ENCODE results near the gene PRKN. TPM values are rescaled to one million over a fixed set of nuclear protein-coding genes. Genes with fewer than 3 reads are reported as not detected.

The PRKN gene
- total RNA-seq, 1 donor from 2014 or later, result 1.3 TPM

DNA sequence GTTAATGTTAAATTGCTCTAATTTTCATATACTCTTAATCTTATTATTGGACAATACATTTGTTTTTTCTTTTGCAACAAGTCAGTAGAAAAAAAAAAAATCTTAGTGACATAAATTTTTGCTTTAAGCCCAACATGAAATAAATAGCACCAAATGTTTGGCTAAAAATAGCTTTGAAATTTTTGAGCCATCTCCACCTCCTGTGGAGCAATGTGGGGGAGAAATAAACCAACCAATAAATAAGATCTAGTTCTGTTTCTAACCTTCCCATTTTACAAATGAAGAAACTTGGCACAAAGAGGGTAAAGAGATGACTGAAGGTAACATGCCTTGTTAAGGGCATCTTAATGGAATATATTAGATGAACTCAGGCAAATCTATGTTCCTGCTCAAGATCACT lies 91.4 kb downstream of the PRKN start:
- no peaks in the 10 kb centered on the region for H3K79me2 ChIP-seq (ENCODE audit: insufficient read depth, low read length)
- no peak overlapping the region for H3K4me2 ChIP-seq (ENCODE audit: low read length)
- no peaks in the 10 kb centered on the region for H3K27me3 ChIP-seq (ENCODE audit: insufficient read depth, low read length)
- no peaks in the 10 kb centered on the region for H3K4me1 Mint-ChIP-seq (ENCODE audit: low read depth, unreplicated experiment)
- H3K9me3 ChIP-seq (ENCODE audit: insufficient read depth, low read depth, low read length), result no peaks in the 10 kb centered on the region
- no peak overlapping the region for H3K27ac ChIP-seq (ENCODE audit: low read depth, low read length)
- H3K27ac Mint-ChIP-seq (ENCODE audit: unreplicated experiment), result no peak overlapping the region
- DNase-seq (ENCODE audit: low read depth) (no peak), FAIRE-seq (no peak)
- no peak overlapping the region for H3K4me3 ChIP-seq (ENCODE audit: insufficient read depth, low read depth, low read length)
- H3K36me3 Mint-ChIP-seq (ENCODE audit: low read depth, unreplicated experiment), result no peaks in the 10 kb centered on the region
- H3K27me3 Mint-ChIP-seq (ENCODE audit: low read depth, unreplicated experiment), result no peaks in the 10 kb centered on the region
- no peak overlapping the region for H3K9ac ChIP-seq (ENCODE audit: low read length)
- H3K4me3 Mint-ChIP-seq (ENCODE audit: unreplicated experiment), result no peak overlapping the region
- H3K9me3 Mint-ChIP-seq (ENCODE audit: unreplicated experiment), result no peaks in the 10 kb centered on the region
- TF ChIP-seq, protein P1, sequence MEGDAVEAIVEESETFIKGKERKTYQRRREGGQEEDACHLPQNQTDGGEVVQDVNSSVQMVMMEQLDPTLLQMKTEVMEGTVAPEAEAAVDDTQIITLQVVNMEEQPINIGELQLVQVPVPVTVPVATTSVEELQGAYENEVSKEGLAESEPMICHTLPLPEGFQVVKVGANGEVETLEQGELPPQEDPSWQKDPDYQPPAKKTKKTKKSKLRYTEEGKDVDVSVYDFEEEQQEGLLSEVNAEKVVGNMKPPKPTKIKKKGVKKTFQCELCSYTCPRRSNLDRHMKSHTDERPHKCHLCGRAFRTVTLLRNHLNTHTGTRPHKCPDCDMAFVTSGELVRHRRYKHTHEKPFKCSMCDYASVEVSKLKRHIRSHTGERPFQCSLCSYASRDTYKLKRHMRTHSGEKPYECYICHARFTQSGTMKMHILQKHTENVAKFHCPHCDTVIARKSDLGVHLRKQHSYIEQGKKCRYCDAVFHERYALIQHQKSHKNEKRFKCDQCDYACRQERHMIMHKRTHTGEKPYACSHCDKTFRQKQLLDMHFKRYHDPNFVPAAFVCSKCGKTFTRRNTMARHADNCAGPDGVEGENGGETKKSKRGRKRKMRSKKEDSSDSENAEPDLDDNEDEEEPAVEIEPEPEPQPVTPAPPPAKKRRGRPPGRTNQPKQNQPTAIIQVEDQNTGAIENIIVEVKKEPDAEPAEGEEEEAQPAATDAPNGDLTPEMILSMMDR (IDR thresholded peaks at IDR 0.05; ENCODE audit: insufficient read depth, low read depth, low read length), result no peak
- TF ChIP-seq EZH2 (IDR thresholded peaks at IDR 0.05; ENCODE audit: insufficient read depth, low read length), result no peak
- no peaks in the 10 kb centered on the region for H4K20me1 ChIP-seq (ENCODE audit: insufficient read depth, low read length)
- no peaks in the 10 kb centered on the region for H3K36me3 ChIP-seq (ENCODE audit: insufficient read depth, low read length)
- H3K4me1 ChIP-seq (ENCODE audit: insufficient read depth, low read length), result no peaks in the 10 kb centered on the region
- H2AFZ ChIP-seq (ENCODE audit: low read depth, low read length), result no peak overlapping the region

DNA sequence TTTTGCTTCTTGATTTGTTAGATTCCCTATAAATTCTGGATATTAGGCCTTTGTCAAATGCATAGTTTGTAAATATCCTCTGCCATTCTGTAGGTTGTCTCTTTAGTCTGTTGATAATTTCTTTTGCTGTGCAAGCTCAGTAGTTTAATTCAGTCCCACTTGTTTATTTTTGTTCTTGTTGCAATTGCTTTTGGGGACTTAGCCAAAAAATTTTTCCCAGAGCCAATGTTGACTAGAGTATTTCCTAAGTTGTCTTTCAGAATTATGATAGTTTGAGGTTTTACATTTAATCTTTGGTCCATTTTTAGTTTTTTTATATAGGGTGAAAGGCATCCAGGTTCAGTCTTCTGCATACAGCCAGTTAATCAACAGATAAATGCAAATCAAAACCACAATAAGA lies 96.0 kb downstream of the PRKN start:
- no peak overlapping the region for H3K4me2 ChIP-seq (ENCODE audit: low read length)
- no peak for DNase-seq (ENCODE audit: low read depth)
- no peaks in the 10 kb centered on the region for H3K27me3 ChIP-seq (ENCODE audit: insufficient read depth, low read length)
- no peak overlapping the region for H3K4me3 ChIP-seq (ENCODE audit: insufficient read depth, low read depth, low read length)
- H3K36me3 Mint-ChIP-seq (ENCODE audit: low read depth, unreplicated experiment), result no peaks in the 10 kb centered on the region
- no peaks in the 10 kb centered on the region for H3K9me3 ChIP-seq (ENCODE audit: insufficient read depth, low read depth, low read length)
- no peaks in the 10 kb centered on the region for H3K79me2 ChIP-seq (ENCODE audit: insufficient read depth, low read length)
- TF ChIP-seq, protein P1 (IDR thresholded peaks at IDR 0.05; ENCODE audit: insufficient read depth, low read depth, low read length), result no peak
- no peak for TF ChIP-seq EZH2 (IDR thresholded peaks at IDR 0.05; ENCODE audit: insufficient read depth, low read length)
- no peaks in the 10 kb centered on the region for H3K36me3 ChIP-seq (ENCODE audit: insufficient read depth, low read length)
- H2AFZ ChIP-seq (ENCODE audit: low read depth, low read length), result no peak overlapping the region
- H4K20me1 ChIP-seq (ENCODE audit: insufficient read depth, low read length), result no peaks in the 10 kb centered on the region
- H3K27me3 Mint-ChIP-seq (ENCODE audit: low read depth, unreplicated experiment), result peaks cover 2% of the 10 kb centered on the region
- no peak overlapping the region for H3K27ac ChIP-seq (ENCODE audit: low read depth, low read length)
- H3K4me1 ChIP-seq (ENCODE audit: insufficient read depth, low read length), result no peaks in the 10 kb centered on the region
- H3K27ac Mint-ChIP-seq (ENCODE audit: unreplicated experiment), result no peak overlapping the region
- no peak for FAIRE-seq
- no peak overlapping the region for H3K4me3 Mint-ChIP-seq (ENCODE audit: unreplicated experiment)
- H3K9ac ChIP-seq (ENCODE audit: low read length), result no peak overlapping the region
- peaks cover 2% of the 10 kb centered on the region for H3K9me3 Mint-ChIP-seq (ENCODE audit: unreplicated experiment)
- no peaks in the 10 kb centered on the region for H3K4me1 Mint-ChIP-seq (ENCODE audit: low read depth, unreplicated experiment)

DNA sequence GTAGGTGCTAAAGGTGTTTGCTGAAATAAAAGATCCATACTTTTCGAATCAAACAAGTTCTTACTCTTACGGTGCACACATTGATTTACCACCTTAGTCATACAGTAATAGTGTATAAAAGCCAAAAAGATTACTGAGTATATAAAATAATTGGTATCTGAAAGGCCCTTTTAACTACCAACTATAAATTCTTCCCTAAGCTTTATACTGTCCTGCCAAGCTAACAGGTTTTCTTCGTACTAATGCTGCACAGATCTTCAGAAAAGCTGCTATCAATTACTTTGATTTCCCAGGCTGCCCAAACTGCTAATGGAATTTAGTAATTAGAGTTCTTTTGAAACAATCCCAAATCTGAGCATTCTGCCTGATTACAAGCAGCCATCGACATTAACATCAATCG lies 97.5 kb downstream of the PRKN start:
- TF ChIP-seq, protein P1 (IDR thresholded peaks at IDR 0.05; ENCODE audit: insufficient read depth, low read depth, low read length), result no peak
- no peak for TF ChIP-seq EZH2 (IDR thresholded peaks at IDR 0.05; ENCODE audit: insufficient read depth, low read length)
- H3K4me1 ChIP-seq (ENCODE audit: insufficient read depth, low read length), result no peaks in the 10 kb centered on the region
- no peak for DNase-seq (ENCODE audit: low read depth)
- FAIRE-seq, result no peak
- no peaks in the 10 kb centered on the region for H4K20me1 ChIP-seq (ENCODE audit: insufficient read depth, low read length)
- no peak overlapping the region for H2AFZ ChIP-seq (ENCODE audit: low read depth, low read length)
- Mint-ChIP-seq H3K4me1 (ENCODE audit: low read depth, unreplicated experiment) (no peaks in the 10 kb centered on the region), H3K4me3 (ENCODE audit: unreplicated experiment) (no peak overlapping the region), H3K36me3 (ENCODE audit: low read depth, unreplicated experiment) (no peaks in the 10 kb centered on the region), H3K9me3 (ENCODE audit: unreplicated experiment) (peaks cover 2% of the 10 kb centered on the region), H3K27ac (ENCODE audit: unreplicated experiment) (no peak overlapping the region), H3K27me3 (ENCODE audit: low read depth, unreplicated experiment) (peaks cover 2% of the 10 kb centered on the region)
- no peak overlapping the region for H3K9ac ChIP-seq (ENCODE audit: low read length)
- H3K4me3 ChIP-seq (ENCODE audit: insufficient read depth, low read depth, low read length), result no peak overlapping the region
- H3K27ac ChIP-seq (ENCODE audit: low read depth, low read length), result no peak overlapping the region
- no peaks in the 10 kb centered on the region for H3K36me3 ChIP-seq (ENCODE audit: insufficient read depth, low read length)
- H3K4me2 ChIP-seq (ENCODE audit: low read length), result no peak overlapping the region
- H3K27me3 ChIP-seq (ENCODE audit: insufficient read depth, low read length), result no peaks in the 10 kb centered on the region
- no peaks in the 10 kb centered on the region for H3K79me2 ChIP-seq (ENCODE audit: insufficient read depth, low read length)
- no peaks in the 10 kb centered on the region for H3K9me3 ChIP-seq (ENCODE audit: insufficient read depth, low read depth, low read length)
